H1 (cell line): ENCODE measurements around the gene SMIM13. TPM values are rescaled to one million over a fixed set of nuclear protein-coding genes. Genes with fewer than 3 reads are reported as not detected.

Experiments used
- CTCF ChIA-PET: fragments of 300-600 bp; sonication (Branson Sonifier 250); formaldehyde crosslinking; loops from one replicate; lab custom pipeline; 2021; ENCODE audit not compliant: partially characterized antibody; lab: Charles Lee
- POLR2A ChIA-PET: fragments of 300-600 bp; sonication (Branson Sonifier 250); formaldehyde crosslinking; loops from one replicate; lab custom pipeline; 2021; ENCODE audit warnings: inconsistent platforms; ENCODE audit not compliant: partially characterized antibody; lab: Charles Lee
- DNase-seq, 2 experiments: peaks; one replicate each; pipeline versions ENCODE4 v3.0.0 to v3.0.0-alpha.2; 2010 to 2022; ENCODE audit warnings: low spot score in 2 of 2, low read depth in 1 of 2, mixed read lengths in 1 of 2
- FAIRE-seq: peaks from 2 replicates; lab custom pipeline; 2011; peaks lifted over from hg19 to GRCh38; lab: Jason Lieb, UNC
- H2AFZ ChIP-seq: 2 replicates; pipeline ENCODE4 v1.8.1; 2012; ENCODE audit warnings: low read length, inconsistent platforms
- H2AK5ac ChIP-seq: 2 replicates; pipeline ENCODE4 v1.6.1; 2013; ENCODE audit warnings: low read depth, low read length
- H2BK120ac ChIP-seq: replicated peaks from 2 replicates; pipeline ENCODE3; 2013; ENCODE audit warnings: low read depth, low read length, inconsistent platforms
- H2BK12ac ChIP-seq: 2 replicates; pipeline ENCODE4 v1.6.1; 2013; ENCODE audit warnings: low read depth, low read length
- H2BK15ac ChIP-seq: 2 replicates; pipeline ENCODE4 v1.6.1; 2013; ENCODE audit warnings: low read length
- H2BK20ac ChIP-seq: 2 replicates; pipeline ENCODE4 v1.6.1; 2013; ENCODE audit warnings: low read length
- H2BK5ac ChIP-seq: 2 replicates; pipeline ENCODE4 v1.6.1; 2013; ENCODE audit warnings: low read depth, low read length
- H3K14ac ChIP-seq: 2 replicates; pipeline ENCODE4 v1.6.1; 2013; ENCODE audit warnings: inconsistent platforms; ENCODE audit not compliant: insufficient read length
- H3K18ac ChIP-seq: 2 replicates; pipeline ENCODE4 v1.6.1; 2013; ENCODE audit warnings: low read length; ENCODE audit errors: extremely low read depth
- H3K23ac ChIP-seq: 2 replicates; pipeline ENCODE4 v1.6.1; 2013; ENCODE audit warnings: inconsistent platforms; ENCODE audit not compliant: insufficient read length
- H3K23me2 ChIP-seq: 2 replicates; pipeline ENCODE4 v1.6.1; 2013; ENCODE audit warnings: low read depth, low read length
- H3K27ac ChIP-seq: 2 replicates; pipeline ENCODE4 v1.6.1; 2011; ENCODE audit warnings: low read depth, low read length, inconsistent platforms
- H3K27me3 ChIP-seq, 4 experiments: replicated peaks in 1 of 4; 1 replicate in 1 of 4; 2 replicates in 3 of 4; pipeline versions ENCODE4 v1.6.1 to v1.8.1; 2011 to 2013; ENCODE audit warnings: low read length in 3 of 4, mild to moderate bottlenecking in 3 of 4, inconsistent platforms in 2 of 4, mixed read lengths in 2 of 4, moderate library complexity in 1 of 4; ENCODE audit not compliant: control insufficient read depth in 3 of 4, insufficient read depth in 3 of 4; ENCODE audit errors: extremely low read depth in 1 of 4
- H3K36me3 ChIP-seq, 4 experiments: 2 replicates each; pipeline versions ENCODE4 v1.6.1 to v1.8.1; 2011 to 2013; ENCODE audit warnings: mild to moderate bottlenecking in 4 of 4, low read length in 3 of 4, moderate library complexity in 2 of 4, control low read depth in 1 of 4, inconsistent platforms in 1 of 4; ENCODE audit not compliant: insufficient read depth in 4 of 4, control insufficient read depth in 2 of 4
- H3K4ac ChIP-seq: replicated peaks from 2 replicates; pipeline ENCODE3; 2013; ENCODE audit warnings: low read length, low read depth, mixed read lengths, inconsistent platforms; ENCODE audit not compliant: insufficient read length
- H3K4me1 ChIP-seq, 4 experiments: replicated peaks in 1 of 4; 1 replicate in 1 of 4; 2 replicates in 3 of 4; pipeline versions ENCODE4 v1.6.1 to v1.8.1; 2011 to 2013; ENCODE audit warnings: low read length in 3 of 4, inconsistent platforms in 2 of 4, mixed read lengths in 1 of 4; ENCODE audit not compliant: insufficient read depth in 4 of 4, control insufficient read depth in 3 of 4
- H3K4me2 ChIP-seq, 2 experiments: 2 replicates each; pipeline versions ENCODE4 v1.6.1 to v1.8.1; 2011 to 2013; ENCODE audit warnings: low read depth in 2 of 2, low read length in 2 of 2, control low read depth in 1 of 2, inconsistent platforms in 1 of 2, mild to moderate bottlenecking in 1 of 2; ENCODE audit not compliant: insufficient read depth in 1 of 2
- H3K4me3 ChIP-seq, 4 experiments: fragments of 200-600, 300-600 bp in 1 of 4; sonication (generic), shearing (Covaris generic), sonication (Bioruptor Twin) in 1 of 4; 2 replicates each; pipeline versions ENCODE4 v1.5.1 to v1.8.1; 2011 to 2016; ENCODE audit warnings: low read length in 4 of 4, low read depth in 3 of 4, control low read depth in 2 of 4, inconsistent platforms in 2 of 4, mild to moderate bottlenecking in 2 of 4, mixed read lengths in 1 of 4, moderate library complexity in 1 of 4; ENCODE audit not compliant: insufficient read depth in 2 of 4; ENCODE audit errors: extremely low read depth in 1 of 4
- H3K56ac ChIP-seq: replicated peaks from 2 replicates; pipeline ENCODE3; 2013; ENCODE audit warnings: low read depth, mild to moderate bottlenecking, mixed read lengths, low read length, inconsistent platforms; ENCODE audit not compliant: insufficient read length
- H3K79me1 ChIP-seq: 2 replicates; pipeline ENCODE4 v1.6.1; 2013; ENCODE audit warnings: low read depth, low read length, control low read depth
- H3K79me2 ChIP-seq, 2 experiments: 2 replicates each; pipeline versions ENCODE4 v1.6.1 to v1.8.1; 2012 to 2013; ENCODE audit warnings: low read length in 2 of 2, mild to moderate bottlenecking in 2 of 2, inconsistent platforms in 1 of 2; ENCODE audit not compliant: insufficient read depth in 2 of 2, control insufficient read depth in 1 of 2
- H3K9ac ChIP-seq, 4 experiments: replicated peaks in 1 of 4; 1 replicate in 1 of 4; 2 replicates in 3 of 4; pipeline versions ENCODE4 v1.6.1 to v1.8.1; 2011 to 2013; ENCODE audit warnings: low read depth in 3 of 4, low read length in 3 of 4, control low read depth in 2 of 4, mild to moderate bottlenecking in 2 of 4, moderate library complexity in 2 of 4, inconsistent platforms in 1 of 4; ENCODE audit errors: extremely low read depth in 1 of 4
- H3K9me3 ChIP-seq, 2 experiments: 2 replicates each; pipeline versions ENCODE4 v1.6.1 to v1.8.1; 2012 to 2013; ENCODE audit warnings: mild to moderate bottlenecking in 2 of 2, moderate library complexity in 2 of 2, control low read depth in 1 of 2, inconsistent platforms in 1 of 2, low read depth in 1 of 2, low read length in 1 of 2, mixed read lengths in 1 of 2; ENCODE audit not compliant: insufficient read depth in 2 of 2
- H4K20me1 ChIP-seq, 2 experiments: replicated peaks in 1 of 2; 2 replicates each; pipeline versions ENCODE3 to v1.8.1; 2011 to 2013; ENCODE audit warnings: inconsistent platforms in 2 of 2, low read length in 2 of 2, mild to moderate bottlenecking in 1 of 2; ENCODE audit not compliant: insufficient read depth in 2 of 2, control insufficient read depth in 1 of 2
- H4K5ac ChIP-seq: 2 replicates; pipeline ENCODE4 v1.6.1; 2013; ENCODE audit warnings: low read length, low read depth, mixed read lengths, inconsistent platforms; ENCODE audit not compliant: insufficient read length
- H4K8ac ChIP-seq: 2 replicates; pipeline ENCODE4 v1.8.0; 2013; ENCODE audit warnings: mild to moderate bottlenecking, moderate library complexity, low read length, inconsistent platforms; ENCODE audit not compliant: insufficient read depth; ENCODE audit errors: extremely low read depth
- H4K91ac ChIP-seq: replicated peaks from 2 replicates; pipeline ENCODE3; 2013; ENCODE audit warnings: low read length, mixed read lengths, inconsistent platforms; ENCODE audit not compliant: insufficient read length
- CHD1 ChIP-seq: IDR thresholded peaks from 2 replicates; pipeline ENCODE4 v1.6.1; 2012; ENCODE audit warnings: low read depth, low read length, improper control_type of control experiment
- CREB1 ChIP-seq: IDR thresholded peaks from 2 replicates; pipeline ENCODE4 v1.6.1; 2012; ENCODE audit warnings: inconsistent platforms
- EZH2 ChIP-seq: fragments of 200-600 bp; sonication (generic); IDR thresholded peaks from 2 replicates; pipeline ENCODE4 v1.7.1; 2012; ENCODE audit warnings: low read depth, mild to moderate bottlenecking, moderate library complexity, low read length, inconsistent platforms; ENCODE audit not compliant: severe bottlenecking
- GTF2F1 ChIP-seq: IDR thresholded peaks from 2 replicates; pipeline ENCODE4 v1.6.1; 2012; ENCODE audit warnings: low read depth, low read length, improper control_type of control experiment, borderline replicate concordance
- KDM5A ChIP-seq: fragments of 200-600 bp; IDR thresholded peaks from 2 replicates; pipeline ENCODE4 v1.7.1; 2012; ENCODE audit warnings: mild to moderate bottlenecking, low read length, inconsistent platforms, mixed read lengths
- MAFK ChIP-seq: IDR thresholded peaks from 2 replicates; pipeline ENCODE4 v1.6.1; 2012; ENCODE audit warnings: low read depth, mild to moderate bottlenecking, improper control_type of control experiment, low read length
- RFX5 ChIP-seq: IDR thresholded peaks from 2 replicates; pipeline ENCODE4 v1.6.1; 2011; ENCODE audit warnings: low read depth, low read length, improper control_type of control experiment, borderline replicate concordance
- SAP30 ChIP-seq: fragments of 300-600 bp; sonication (generic); IDR thresholded peaks from 2 replicates; pipeline ENCODE4 v1.7.1; 2012; ENCODE audit warnings: low read length, moderate library complexity, mild to moderate bottlenecking, inconsistent platforms; ENCODE audit not compliant: insufficient read depth, insufficient replicate concordance
- SIX5 ChIP-seq: IDR thresholded peaks from 2 replicates; pipeline ENCODE4 v1.6.1; 2011; ENCODE audit warnings: mild to moderate bottlenecking, low read depth, low read length
- SUZ12 ChIP-seq: fragments of 200-600 bp; sonication (generic); IDR thresholded peaks from 2 replicates; pipeline ENCODE4 v1.6.1; 2012; ENCODE audit warnings: mild to moderate bottlenecking, inconsistent platforms, low read length, moderate library complexity, mixed read lengths
- TAF1 ChIP-seq: IDR thresholded peaks from 2 replicates; pipeline ENCODE4 v1.6.1; 2011; ENCODE audit warnings: mild to moderate bottlenecking, low read depth, low read length
- YY1 ChIP-seq: IDR thresholded peaks from 2 replicates; pipeline ENCODE4 v1.6.1; 2011; ENCODE audit warnings: low read depth, mild to moderate bottlenecking, low read length
- WGBS, 2 experiments: shearing (Covaris generic) in 1 of 2; methylation state at CpG; one replicate each; pipeline versions ENCODE4 v1.1.6 to v1.1.7; 2013 to 2015; ENCODE audit warnings: low lambda C conversion rate in 2 of 2, mixed read lengths in 2 of 2, inconsistent platforms in 1 of 2, low coverage in 1 of 2, missing lambda C conversion rate in 1 of 2; ENCODE audit not compliant: insufficient replicate concordance in 2 of 2, insufficient coverage in 1 of 2, insufficient read length in 1 of 2; ENCODE audit errors: extremely low coverage in 1 of 2, missing lambda C conversion rate in 1 of 2; 5-methylcytosine and 5-hydroxymethylcytosine counted together
- polyA plus RNA-seq, 7 experiments: library from polyadenylated mRNA; depleted of rRNA in 3 of 7; stranded (reverse) in 5 of 7; unstranded in 2 of 7; fragments of >200 nt in 5 of 7; fragments of 200-250 nt in 2 of 7; gene quantifications; 1 replicate in 5 of 7; 2 replicates in 1 of 7; 4 replicates in 1 of 7; pipeline versions ENCODE4 v1.2.1 to v1.2.3, GENCODE V29; 2011 to 2013; ENCODE audit warnings: missing spikeins in 2 of 7, mixed read lengths in 2 of 7
- total RNA-seq: library from RNA; stranded (reverse); fragmentation: NEBNext Ultra II Directional; extraction: Animal tissue kit (Norgen Biotek cat#: 25700); gene quantifications from 2 replicates; pipeline ENCODE4 v1.2.1, GENCODE V29; 2021
- TF ChIP-seq, protein P1 (sequence below): IDR thresholded peaks from 2 replicates; pipeline ENCODE4 v1.6.1; 2012; ENCODE audit warnings: inconsistent platforms

Gene SMIM13
- total and polyA plus RNA-seq, 2 of the 8 experiments (the other 6 are each of a cell fraction or from before 2014, with no cell fraction given), result 1.7 to 10.6 TPM

GRCh38 chr6:11129908-11130565 lies 36.4 kb downstream of the SMIM13 start:
- DNase-seq (no peak), FAIRE-seq (no peak)
- Histone ChIP-seq H4K8ac (no peak overlapping the region), H3K27me3 (no peaks in the 10 kb centered on the region), H3K27ac (no peak overlapping the region), H3K36me3 (peaks cover 0 to 7% (median 2%) of the 10 kb centered on the region in 4 experiments; a peak in 6 of 8 replicates), H3K79me2 (peaks cover 0 to 16% of the 10 kb centered on the region in 2 experiments; a peak in 1 of 4 replicates), H2AK5ac (no peak overlapping the region), H2BK5ac (no peak overlapping the region), H3K79me1 (peaks cover 5% of the 10 kb centered on the region), H2BK12ac (no peak overlapping the region), H3K56ac (no peak overlapping the region), H3K9me3 (no peaks in the 10 kb centered on the region), H4K20me1 (peaks cover 2 to 8% of the 10 kb centered on the region in 2 experiments), H2BK15ac (no peak overlapping the region), H3K18ac (no peak overlapping the region), H4K5ac (no peak overlapping the region), H3K23ac (no peak overlapping the region), H2BK20ac (no peak overlapping the region), H3K4ac (no peak overlapping the region), H3K23me2 (no peaks in the 10 kb centered on the region), H2AFZ (no peak overlapping the region), H3K4me2 (no peak overlapping the region), H3K4me1 (peaks cover 0 to 9% (median 3%) of the 10 kb centered on the region in 4 experiments; a peak in 4 of 7 replicates), H3K14ac (no peak overlapping the region), H3K9ac (no peak overlapping the region), H3K4me3 (no peak overlapping the region), H4K91ac (no peak overlapping the region), H2BK120ac (no peak overlapping the region)
- POLR2A ChIA-PET, result no interaction called here
- CTCF ChIA-PET, result interaction anchor here (0.5 to 2.9 kb wide), 3 partner anchors 15 to 58 kb away, joined by 3 to 13 read pairs (median 3); no protein-coding TSS in a partner anchor
- 80% methylated on average over 1 of the region's 1 CpG; no CpG with 5 or more reads in 1 of the 2 experiments for WGBS, 2 experiments
- TF ChIP-seq YY1 (no peak), RFX5 (no peak), CHD1 (no peak), CREB1 (no peak), GTF2F1 (no peak), EZH2 (no peak), KDM5A (no peak), SAP30 (no peak), SIX5 (no peak), MAFK (no peak), SUZ12 (no peak), TAF1 (no peak)
- TF ChIP-seq, protein P1, sequence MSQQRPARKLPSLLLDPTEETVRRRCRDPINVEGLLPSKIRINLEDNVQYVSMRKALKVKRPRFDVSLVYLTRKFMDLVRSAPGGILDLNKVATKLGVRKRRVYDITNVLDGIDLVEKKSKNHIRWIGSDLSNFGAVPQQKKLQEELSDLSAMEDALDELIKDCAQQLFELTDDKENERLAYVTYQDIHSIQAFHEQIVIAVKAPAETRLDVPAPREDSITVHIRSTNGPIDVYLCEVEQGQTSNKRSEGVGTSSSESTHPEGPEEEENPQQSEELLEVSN, result no peak
